AG08395 (cell line): ENCODE data around the gene CPEB1.
A peak's percentile ranks its signal among the peaks of the same experiment; 100 is the strongest.
"Not testable (repeated sequence)": the region's sequence is repeated elsewhere in the genome, so short reads cannot be mapped to it uniquely, and the experiment has no call there.

Experiments
- DNase-seq: peaks from one replicate; pipeline ENCODE4 v3.0.0; 2012; ENCODE audit warnings: mixed read lengths, low spot score

The CPEB1 gene

GRCh38 chr15:82545002-82545401 is 102.2 kb downstream of the CPEB1 start:
- DNase-seq: no peak

- DNase-seq: no peak
Measured at GRCh38 chr15:82544431-82544830, 102.7 kb downstream of the CPEB1 start.

- peak; percentile 79 for DNase-seq
Measured at GRCh38 chr15:82543160-82543559, 104.0 kb downstream of the CPEB1 start.

GRCh38 chr15:82540984-82541431 is 106.2 kb downstream of the CPEB1 start:
- no peak for DNase-seq

- DNase-seq: peak; percentile 99
Measured at GRCh38 chr15:82540055-82540983, 106.8 kb downstream of the CPEB1 start, which contains the start of gene RPS17. Gene RPS17, minus strand, starts transcription at chr15:82540457. Its CDS starts 29 bp downstream, at chr15:82540428.

- no peak for DNase-seq
Measured at GRCh38 chr15:82539691-82540054, 107.5 kb downstream of the CPEB1 start.

- DNase-seq: no peak
Measured at GRCh38 chr15:82538961-82539690, 108.0 kb downstream of the CPEB1 start.

GRCh38 chr15:82537351-82537908 is 109.7 kb downstream of the CPEB1 start:
- no peak for DNase-seq

- no peak for DNase-seq
Measured at GRCh38 chr15:82536409-82537350, 110.5 kb downstream of the CPEB1 start.

GRCh38 chr15:82535566-82536408 is 111.4 kb downstream of the CPEB1 start:
- no peak for DNase-seq

- DNase-seq: not testable (repeated sequence)
Measured at GRCh38 chr15:82535151-82535550, 112.0 kb downstream of the CPEB1 start.

- not testable (repeated sequence) for DNase-seq
Measured at GRCh38 chr15:82534457-82534861, 112.7 kb downstream of the CPEB1 start.

DNA sequence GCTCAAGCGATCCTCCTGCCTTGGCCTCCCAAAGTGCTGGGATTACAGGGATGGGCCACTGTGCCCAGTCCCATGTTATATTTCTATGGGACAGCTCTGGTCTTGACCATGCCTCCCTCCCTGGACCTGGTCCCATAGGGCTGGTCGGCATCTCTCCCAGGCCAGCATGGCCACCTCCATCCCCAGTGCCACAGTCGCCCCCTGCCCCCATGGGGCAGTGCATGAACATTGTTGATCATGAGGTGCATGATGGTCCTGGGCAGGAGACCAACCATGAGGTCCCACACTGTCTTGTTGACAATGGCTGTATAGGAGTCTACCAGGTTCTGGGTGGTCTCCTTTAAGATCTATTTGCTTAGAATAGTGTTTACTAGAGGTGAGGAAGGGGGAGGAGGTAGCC is 113.4 kb downstream of the CPEB1 start:
- no peak for DNase-seq

DNA sequence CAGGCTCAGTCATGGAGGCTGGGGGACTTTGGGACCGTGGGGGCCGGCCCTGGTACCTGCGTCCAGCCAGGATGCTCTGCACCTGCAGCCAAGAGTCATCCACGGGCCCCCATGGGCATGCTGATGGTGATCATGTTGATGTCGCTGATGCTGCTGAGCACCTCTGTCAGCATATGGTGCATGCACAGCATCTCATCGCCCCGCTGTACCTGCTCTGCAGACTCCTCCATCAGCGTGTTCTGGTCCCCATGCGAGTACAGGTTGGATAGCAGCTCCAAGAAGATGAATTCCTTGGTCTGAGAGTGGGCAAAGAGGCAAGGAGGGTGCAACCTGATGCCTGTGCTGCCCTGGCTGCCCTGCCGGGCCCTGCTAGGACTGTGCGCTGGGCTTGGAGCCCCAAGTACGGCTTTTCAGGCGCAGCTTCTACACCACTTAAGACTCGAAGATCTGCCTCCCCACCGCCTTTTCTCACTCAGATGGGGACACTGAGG is 114.1 kb downstream of the CPEB1 start:
- no peak for DNase-seq

DNA sequence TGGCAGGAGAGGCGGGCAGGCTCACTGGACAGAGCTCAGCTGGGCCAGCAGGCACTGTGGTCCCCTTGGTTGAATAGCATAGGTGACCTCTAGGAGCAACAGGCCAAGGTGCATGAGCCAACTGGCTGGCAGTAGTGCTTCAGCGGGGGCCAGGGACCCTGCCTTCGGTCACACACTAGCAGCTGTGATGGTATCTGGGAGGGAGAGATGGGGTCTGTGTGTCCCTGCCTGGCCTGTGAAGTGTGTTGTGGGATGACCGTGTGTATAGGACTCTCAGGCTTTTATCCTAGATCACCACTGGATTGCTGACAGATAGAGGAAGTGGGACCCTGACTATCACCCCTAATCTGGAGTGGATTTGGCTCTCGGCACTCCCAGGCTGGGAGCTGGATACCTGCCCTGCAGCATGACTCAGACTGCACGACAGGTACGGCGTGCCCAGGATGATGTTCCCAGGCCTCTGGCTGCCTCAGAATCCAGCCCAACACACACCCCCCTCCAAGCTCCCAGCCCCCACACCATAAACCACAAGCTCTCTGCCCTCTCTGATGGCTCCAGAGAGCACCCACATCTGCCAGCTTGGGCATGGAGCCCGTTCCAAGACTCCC is 114.7 kb downstream of the CPEB1 start:
- DNase-seq: no peak

DNA sequence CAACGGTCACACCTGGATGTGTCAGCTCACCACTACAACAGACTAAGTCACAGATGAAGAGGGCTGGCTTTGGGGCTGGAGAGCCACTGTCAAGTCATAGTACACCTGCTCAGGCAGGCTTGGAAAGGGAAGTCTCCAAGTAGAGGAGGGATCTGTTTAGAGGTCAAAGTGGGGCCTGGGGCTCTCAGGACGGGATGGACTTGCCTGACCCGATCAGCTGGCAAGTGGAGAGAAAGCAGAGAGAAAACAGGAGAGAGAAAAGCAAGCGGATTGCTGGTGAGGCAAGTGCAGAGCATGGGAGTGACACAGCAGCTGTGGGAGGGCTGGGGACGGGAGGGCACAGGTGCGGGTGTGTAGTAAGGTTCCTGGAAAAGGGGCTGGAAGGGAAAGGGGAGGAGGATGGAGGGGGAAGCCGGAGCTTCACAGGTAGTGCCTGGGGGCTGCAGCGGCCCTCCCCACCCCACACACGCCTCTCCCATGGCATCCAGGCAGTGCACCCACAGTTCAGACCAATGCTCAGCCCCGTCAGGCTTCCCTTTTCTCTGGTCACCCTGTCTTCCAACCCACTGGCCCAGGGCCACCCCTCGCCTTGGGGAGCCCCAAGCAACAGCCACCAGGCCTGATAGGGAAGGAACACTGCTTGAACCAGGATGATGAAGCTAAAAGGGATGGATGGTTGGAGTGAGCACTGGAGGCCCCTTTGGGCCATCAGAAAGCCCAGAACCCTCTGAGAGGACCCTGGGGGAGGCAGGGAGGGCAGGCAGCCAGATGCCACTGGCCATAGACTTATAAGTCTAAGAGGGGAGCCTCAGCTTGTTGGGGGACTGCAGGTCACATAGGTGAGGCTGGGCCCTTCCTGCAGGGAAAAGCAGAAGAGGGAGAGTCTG is 115.4 kb downstream of the CPEB1 start:
- no peak for DNase-seq

DNA sequence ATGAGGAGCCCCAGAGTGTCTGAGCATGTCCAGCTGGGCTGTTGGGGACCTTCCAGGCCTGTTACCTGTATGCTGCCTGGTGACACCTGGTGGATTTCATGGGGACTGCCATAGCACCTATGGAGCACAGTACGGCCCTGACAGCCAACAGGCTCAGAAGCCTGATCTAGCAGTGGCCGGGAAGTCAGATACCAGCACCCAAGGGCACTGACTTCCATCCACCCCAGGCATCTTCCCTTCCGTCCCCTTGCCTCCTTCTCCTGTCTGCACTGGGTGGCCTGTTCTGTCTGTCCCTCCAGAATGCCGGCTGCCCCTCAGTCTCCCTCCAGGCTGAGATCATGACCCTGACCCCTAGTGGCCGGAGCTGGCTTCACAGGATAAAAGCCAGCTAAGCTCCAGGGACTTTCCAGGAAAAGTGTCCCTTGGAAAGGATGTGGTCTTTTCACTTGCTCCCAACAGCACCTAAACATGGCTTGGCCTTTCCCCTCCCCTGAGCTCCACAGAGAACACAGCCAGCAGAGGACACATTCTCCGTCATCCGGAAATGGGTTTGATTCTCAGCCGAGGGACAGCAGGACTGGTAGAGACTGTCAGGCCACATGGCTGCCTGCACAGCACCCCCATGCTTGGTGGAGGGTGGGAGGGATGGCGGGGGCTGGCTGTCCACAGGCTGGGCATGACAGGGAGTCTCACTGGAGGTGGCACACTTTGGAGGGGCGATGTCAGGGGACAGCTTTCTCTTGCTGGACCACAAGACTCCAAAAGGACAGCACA is 116.4 kb downstream of the CPEB1 start:
- DNase-seq: peak; percentile 79

DNA sequence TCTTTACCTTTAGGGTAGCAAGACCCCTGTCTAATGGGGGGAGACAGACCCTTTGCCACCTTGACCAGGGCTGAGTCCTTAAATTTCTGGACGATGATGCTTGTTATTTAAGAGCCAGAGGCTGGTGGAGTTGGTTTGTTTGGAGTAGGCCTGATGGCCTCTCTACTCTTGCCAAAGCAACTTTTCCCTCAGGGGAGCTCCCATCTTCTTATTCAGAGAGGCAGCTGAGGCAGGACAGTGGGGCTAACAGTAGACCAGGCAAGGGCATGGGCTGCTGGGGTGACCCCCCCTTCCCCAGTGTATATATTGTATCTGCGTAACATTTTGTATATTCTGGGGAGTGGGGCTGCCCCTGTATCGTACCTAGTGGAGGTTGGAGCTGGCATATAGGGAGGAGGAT is 117.2 kb downstream of the CPEB1 start:
- no peak for DNase-seq
